AG04449 (cell line): Measurements from ENCODE around the gene NTRK2.
"Not testable (repeated sequence)": the region's sequence is repeated elsewhere in the genome, so short reads cannot be mapped to it uniquely, and the experiment has no call there.

Experiments
- CTCF ChIA-PET: fragments of 350-600 bp; formaldehyde crosslinking; extraction: SDS; loops from one replicate; lab custom pipeline; 2021; ENCODE audit warnings: antibody characterized with exemption; lab: Yijun Ruan, JAX
- POLR2A ChIA-PET: fragments of 400-600, 350-600 bp; formaldehyde crosslinking; extraction: SDS; loops from one replicate; lab custom pipeline; 2020; ENCODE audit warnings: antibody characterized with exemption, inconsistent platforms; lab: Yijun Ruan, JAX
- DNase-seq: peaks from one replicate; pipeline ENCODE4 v3.0.0-alpha.2; 2010; ENCODE audit warnings: low read depth, low spot score
- H3K4me3 ChIP-seq: 2 replicates; pipeline ENCODE4 v1.5.1; 2011; ENCODE audit warnings: low read depth, mild to moderate bottlenecking, control low read depth, low read length
- CTCF ChIP-seq: IDR thresholded peaks from one replicate; pipeline ENCODE4 v1.5.1; 2011; ENCODE audit warnings: mild to moderate bottlenecking, moderate library complexity, low read length, control low read depth, inconsistent platforms; ENCODE audit not compliant: insufficient read depth; ENCODE audit errors: missing control alignments

NTRK2 gene

GRCh38 chr9:85062385-85063022 is 393.0 kb downstream of the NTRK2 start:
- POLR2A ChIA-PET: no interaction called here
- no peak overlapping the region for H3K4me3 ChIP-seq
- no peak for TF ChIP-seq CTCF
- CTCF ChIA-PET: no interaction called here
- no peak for DNase-seq

GRCh38 chr9:85064811-85065371 is 395.4 kb downstream of the NTRK2 start:
- CTCF ChIA-PET: no interaction called here
- DNase-seq: no peak
- TF ChIP-seq CTCF: no peak
- POLR2A ChIA-PET: no interaction called here
- no peak overlapping the region for H3K4me3 ChIP-seq

- no peak for DNase-seq
- POLR2A ChIA-PET: no interaction called here
- H3K4me3 ChIP-seq: no peak overlapping the region
- no peak for TF ChIP-seq CTCF
- CTCF ChIA-PET: no interaction called here
Measured at GRCh38 chr9:85067792-85068191, 398.3 kb downstream of the NTRK2 start.

GRCh38 chr9:85069421-85069820 is 399.9 kb downstream of the NTRK2 start:
- DNase-seq, POLR2A ChIA-PET, CTCF ChIA-PET, H3K4me3 ChIP-seq: not testable (repeated sequence)
